HG03571 (cell line): Measurements from ENCODE around the gene BTRC.
A peak's percentile ranks its signal among the peaks of the same experiment; 100 is the strongest.
"Not testable (repeated sequence)": the region's sequence is repeated elsewhere in the genome, so short reads cannot be mapped to it uniquely, and the experiment has no call there.

Experiments
- ATAC-seq: cut with Tn5 transposase; IDR thresholded peaks from one replicate; pipeline ENCODE4 v1.9.1; 2021; ENCODE audit not compliant: unreplicated experiment

The BTRC gene

GRCh38 chr10:101353692-101354327, at the start of gene BTRC:
Gene BTRC (plus strand): TSS chr10:101354165. CDS start chr10:101354181, 16 bp downstream.
- ATAC-seq = peak; percentile 88

GRCh38 chr10:101304316-101304715, 49.6 kb upstream of the BTRC start:
- ATAC-seq = no peak

- no peak for ATAC-seq
Observed at GRCh38 chr10:101305320-101306241, 48.4 kb upstream of the BTRC start.

GRCh38 chr10:101308051-101308450, 45.9 kb upstream of the BTRC start:
- ATAC-seq = no peak

DNA sequence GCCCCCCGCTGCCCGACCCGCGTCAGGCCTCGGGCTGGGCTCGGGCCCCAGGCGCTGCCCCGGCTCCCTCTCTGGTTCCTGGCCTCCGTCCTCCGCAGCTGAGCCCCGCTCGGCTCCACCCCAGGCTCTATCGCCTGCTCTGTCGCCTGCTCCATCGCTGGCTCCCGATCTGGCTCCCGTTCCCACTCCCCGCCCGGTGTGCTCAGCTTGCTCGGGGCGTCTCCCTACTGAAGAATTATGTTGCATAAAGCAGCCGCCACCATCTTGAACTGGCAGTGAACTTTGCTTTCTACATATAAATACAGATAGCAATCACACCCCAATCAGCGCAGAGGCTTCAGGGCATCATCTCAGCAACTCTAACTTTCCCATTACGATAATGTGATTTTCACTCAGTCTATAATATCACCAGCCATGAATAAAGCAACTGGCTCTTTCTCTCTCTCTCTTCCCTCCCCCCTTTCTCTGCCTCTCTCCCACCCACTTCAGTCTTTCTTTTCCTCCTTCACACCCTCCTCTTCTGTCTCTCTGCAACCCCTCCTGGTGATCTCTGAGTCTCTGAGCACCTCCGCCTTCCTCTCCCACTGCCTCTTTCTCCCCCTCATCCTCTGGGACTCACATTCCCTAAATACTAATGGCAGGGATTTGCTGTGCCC, 43.3 kb upstream of the BTRC start:
- ATAC-seq = no peak

DNA sequence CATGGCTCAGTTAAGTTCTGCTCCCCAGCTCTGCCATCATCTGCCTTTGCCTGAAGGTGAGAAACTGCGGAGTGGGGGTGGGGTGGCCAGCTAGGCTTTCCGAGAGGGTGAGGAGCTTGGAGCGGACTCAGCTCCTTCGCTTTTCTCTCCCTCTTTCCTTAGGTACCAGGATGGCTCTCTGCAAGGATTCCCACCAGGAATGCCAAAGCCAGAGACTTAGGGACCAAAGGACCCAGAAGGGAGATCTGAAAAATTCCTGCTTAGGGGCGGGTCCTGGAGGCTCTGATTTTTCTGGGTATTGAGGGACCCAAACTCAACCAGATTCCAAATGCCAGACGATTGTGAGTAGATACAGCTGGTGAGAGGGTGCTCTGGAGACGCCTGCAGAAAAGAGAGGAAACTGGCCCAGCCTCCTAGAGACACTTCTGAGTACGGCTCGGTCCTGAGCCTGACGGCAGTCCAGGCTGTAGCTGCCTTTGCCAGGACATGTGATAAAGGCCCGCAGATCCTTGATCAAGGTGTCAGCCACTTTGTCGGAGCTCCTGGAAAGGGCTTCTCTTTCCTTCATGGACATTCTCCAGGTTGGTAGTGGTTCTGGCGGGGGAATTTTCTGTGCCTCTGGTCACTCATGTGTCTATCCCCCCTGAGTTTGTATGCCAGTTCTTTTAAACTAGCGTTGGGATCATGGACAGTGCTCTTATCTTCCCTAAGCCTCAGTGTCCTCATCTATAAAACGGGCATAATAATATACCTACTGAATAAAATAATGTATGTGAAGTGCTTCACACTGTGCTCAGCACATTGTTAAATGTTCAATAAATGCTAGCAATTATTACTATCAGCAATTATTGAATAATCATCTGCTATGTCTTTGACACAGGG, 42.5 kb upstream of the BTRC start:
- ATAC-seq = no peak

GRCh38 chr10:101319241-101319915, 34.6 kb upstream of the BTRC start:
- no peak for ATAC-seq

GRCh38 chr10:101321073-101321472, 32.9 kb upstream of the BTRC start:
- ATAC-seq = no peak

DNA sequence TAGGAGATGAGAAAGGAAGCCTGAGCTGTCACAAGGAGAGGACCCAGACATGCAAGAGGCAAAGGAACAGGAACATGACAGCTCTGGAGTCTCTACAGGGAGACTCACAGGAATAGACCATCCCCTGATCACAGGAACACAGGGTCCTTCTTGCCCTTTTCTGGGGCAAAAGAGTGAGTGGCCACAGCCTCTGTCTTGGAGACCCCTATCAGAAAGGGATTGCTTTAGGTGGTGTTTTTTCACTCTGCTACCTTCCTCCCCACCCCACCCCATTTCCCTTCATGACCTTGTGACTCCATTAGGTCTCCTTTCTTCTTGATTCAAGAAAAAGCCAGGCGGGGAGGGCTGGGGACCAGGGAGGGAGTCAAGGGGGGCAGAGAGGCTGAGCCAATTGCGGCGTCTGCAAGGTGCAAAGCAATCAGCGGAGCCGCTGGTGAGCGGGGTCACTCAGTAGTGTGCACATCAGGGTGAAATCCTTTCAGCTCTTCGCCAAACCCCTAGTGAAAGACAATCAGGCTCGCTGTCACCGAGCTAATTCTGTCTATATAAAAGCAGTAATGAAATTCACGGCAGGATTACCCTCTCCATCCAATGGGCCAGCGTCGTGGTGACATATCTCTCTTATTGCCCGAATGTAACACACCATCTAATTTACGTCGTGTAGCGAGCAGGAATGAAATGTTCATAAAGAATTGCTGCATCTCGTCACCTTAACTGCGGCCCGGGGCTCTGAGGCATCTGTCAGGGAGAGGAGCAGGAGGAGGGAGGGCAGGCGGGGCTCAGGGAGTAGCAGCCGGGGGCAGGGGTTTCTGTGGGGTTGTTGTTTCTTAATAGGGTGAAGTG, 31.5 kb upstream of the BTRC start:
- no peak for ATAC-seq

DNA sequence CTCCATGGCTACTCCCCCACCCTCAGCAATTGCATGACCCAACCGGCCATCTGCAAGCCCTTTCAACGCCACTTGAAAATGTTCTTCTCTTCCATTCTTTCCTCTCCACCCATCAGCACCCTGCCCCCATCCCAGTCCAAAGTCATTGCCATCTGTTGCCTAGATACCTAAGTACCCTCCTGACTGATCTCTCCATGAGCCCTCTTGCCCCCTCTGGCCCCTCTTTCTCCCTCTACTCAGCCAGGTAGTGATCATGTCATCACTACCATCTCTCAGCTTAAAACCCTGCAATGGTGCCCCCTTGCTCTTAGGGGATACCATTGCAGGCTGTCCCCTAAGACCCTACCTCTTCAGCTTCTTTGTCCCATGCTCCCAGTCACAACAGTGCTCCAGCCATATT, 30.5 kb upstream of the BTRC start:
- no peak for ATAC-seq

DNA sequence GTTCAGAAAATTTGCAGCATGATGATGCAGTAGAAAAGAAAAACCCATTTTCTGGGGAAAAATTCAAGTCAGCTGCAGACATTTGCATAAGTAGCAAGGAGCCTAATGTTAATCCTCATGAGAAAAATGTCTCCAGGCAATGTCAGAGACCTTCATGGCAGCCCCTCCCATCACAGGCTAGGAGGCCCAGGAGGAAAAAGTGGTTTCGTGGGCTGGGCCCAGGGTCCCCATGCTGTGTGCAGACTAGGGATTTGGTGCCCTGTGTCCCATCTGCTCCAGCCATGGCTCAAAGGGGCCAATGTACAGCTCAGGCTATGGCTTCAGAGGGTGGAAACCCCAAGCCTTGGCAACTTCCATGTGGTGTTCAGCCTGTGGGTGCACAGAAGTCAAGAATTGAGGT, 26.5 kb upstream of the BTRC start:
- not testable (repeated sequence) for ATAC-seq

DNA sequence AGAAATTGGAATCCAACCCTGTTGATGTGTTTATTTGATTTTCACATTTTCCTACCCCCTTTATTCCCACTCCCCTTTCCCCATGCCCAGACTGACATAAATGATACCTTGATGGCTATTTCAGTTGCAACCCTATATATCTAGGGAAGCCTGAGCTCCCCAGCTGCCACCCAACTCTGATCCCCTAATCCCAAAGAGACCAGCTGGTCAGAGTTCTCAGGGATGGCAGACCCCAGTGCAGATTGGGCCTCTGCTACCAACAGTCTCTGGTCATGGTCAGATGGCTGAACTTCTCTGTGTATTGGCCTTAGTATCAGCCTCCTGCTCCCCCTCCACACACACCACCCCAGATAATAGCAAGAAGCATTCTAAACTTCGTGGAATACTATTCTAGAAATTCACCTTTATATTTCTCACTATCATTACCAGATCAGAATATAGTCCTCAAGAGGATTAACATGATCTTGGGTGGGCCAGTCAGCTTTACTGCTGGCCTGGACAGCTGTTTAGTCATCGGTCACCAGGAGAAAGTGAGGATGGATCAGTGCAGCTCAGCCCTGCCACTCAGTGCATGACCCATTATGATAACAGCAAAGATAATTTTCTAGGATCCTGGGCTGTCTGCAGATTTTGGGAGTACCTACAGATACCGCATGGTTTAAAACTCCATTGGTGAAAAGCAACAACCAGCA, 24.5 kb upstream of the BTRC start:
- ATAC-seq = no peak

DNA sequence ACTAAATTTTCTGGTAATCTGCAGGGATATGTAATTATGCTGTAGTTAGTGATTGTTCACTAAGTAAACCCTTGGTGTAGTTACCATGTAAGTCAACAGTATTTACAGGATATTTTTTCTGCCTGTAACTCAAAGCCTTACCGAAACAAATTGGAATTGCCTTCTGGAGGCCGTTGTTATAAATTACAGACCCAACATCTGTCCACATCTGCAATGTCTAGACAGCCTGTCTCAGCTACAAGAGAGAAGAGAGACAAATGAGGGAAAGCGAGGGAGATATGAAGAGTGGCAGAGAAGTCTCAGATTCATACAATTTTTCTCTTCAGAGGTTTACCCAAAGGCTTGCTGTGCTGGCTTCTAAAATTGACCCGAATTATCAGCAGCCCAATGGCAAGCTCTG, 23.7 kb upstream of the BTRC start:
- no peak for ATAC-seq

DNA sequence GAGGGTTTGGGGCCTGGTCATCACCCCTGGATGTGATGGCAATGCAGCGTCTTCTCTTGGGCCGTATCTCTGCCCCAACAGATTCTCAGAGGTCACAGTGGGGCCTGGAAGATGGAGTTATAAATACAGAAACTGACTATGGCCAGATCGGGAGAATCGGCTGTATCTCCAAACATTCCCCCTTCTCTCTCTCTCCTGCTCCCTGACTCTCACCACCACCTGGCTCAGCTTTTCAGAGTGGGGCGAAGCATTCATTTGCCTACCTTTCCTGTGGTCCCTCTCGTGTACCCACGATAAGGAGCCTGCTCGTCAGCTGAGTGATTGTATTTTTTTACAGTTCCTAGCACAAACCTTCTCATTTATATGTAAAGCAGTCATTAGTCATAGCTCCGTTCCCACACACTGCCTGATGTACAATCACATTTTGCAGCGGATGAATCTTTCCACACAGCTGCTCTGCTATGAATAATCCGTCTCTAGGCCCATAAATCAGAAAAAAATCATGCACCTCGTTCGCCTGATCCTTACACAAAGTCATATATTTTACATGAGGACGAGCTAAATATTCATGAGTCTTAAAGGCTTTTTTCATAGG, 23.2 kb upstream of the BTRC start:
- ATAC-seq = no peak

- no peak for ATAC-seq
Observed at GRCh38 chr10:101331956-101332355, 22.0 kb upstream of the BTRC start.

GRCh38 chr10:101334259-101334658, 19.7 kb upstream of the BTRC start:
- not testable (repeated sequence) for ATAC-seq

- ATAC-seq = no peak
Observed at GRCh38 chr10:101336382-101336781, 17.6 kb upstream of the BTRC start.

DNA sequence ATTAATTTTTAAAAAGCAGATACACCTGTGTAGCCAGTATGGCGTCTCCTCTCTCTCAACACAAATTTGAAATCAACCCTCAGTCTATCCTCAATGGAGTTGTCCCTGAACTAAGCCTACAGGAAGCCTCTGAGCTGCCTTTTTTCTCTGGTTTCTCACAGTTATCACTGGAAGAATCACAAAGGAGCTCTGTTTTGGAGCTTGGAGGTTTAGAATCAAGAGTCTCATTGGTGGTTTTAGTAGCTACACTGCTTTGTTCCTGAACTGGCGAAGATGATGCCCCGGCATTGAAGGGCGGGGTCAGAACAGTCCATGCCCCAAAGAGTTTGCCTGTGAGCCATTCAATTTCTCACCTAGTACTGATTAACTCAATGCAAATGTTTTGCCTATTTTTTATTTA, 16.1 kb upstream of the BTRC start:
- no peak for ATAC-seq
